Astrocyte (in vitro differentiated cells and primary cell): Measurements from ENCODE around the gene GNPTG.

Experiments
- CTCF ChIP-seq: IDR thresholded peaks from 2 replicates; pipeline ENCODE4 v1.5.1; 2011; ENCODE audit warnings: low read depth, mild to moderate bottlenecking, inconsistent platforms, low read length, moderate library complexity; ENCODE audit not compliant: insufficient read depth
- EZH2 ChIP-seq: IDR thresholded peaks from 2 replicates; pipeline ENCODE4 v1.6.1; 2012; ENCODE audit warnings: mild to moderate bottlenecking, low read length, inconsistent platforms; ENCODE audit not compliant: insufficient read depth

- no peak for TF ChIP-seq CTCF
- no peak for TF ChIP-seq EZH2
Observed at GRCh38 chr16:1403036-1403435, 51.3 kb downstream of the GNPTG start.
